Measurements from ENCODE around the gene AMZ2.
A peak's percentile ranks its signal among the peaks of the same experiment; 100 is the strongest.
"Not testable (repeated sequence)": the region's sequence is repeated elsewhere in the genome, so short reads cannot be mapped to it uniquely, and the experiment has no call there.

AMZ2 gene

DNA sequence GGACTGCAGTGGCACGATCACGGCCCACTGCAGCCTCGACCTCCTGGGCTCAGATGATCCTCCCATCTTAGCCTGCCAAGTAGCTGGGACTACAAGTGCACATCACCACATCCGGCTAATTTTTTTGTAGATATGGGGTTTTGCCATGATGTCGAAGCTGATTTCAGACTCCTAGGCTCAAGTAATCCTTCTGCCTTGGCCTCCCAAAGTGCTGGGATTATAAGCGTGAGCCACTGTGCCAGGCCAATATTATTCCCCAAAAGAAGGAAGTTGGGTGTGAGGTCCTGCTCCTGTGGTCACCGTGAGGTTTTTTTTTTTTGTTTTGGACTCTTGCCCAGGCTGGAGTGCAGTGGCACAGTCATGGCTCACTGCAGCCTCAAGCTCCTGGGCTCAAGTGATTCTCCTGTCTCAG lies 1.5 kb downstream of the AMZ2 start:
- DNase-seq (ENCODE audit: low read depth): no peak

DNA sequence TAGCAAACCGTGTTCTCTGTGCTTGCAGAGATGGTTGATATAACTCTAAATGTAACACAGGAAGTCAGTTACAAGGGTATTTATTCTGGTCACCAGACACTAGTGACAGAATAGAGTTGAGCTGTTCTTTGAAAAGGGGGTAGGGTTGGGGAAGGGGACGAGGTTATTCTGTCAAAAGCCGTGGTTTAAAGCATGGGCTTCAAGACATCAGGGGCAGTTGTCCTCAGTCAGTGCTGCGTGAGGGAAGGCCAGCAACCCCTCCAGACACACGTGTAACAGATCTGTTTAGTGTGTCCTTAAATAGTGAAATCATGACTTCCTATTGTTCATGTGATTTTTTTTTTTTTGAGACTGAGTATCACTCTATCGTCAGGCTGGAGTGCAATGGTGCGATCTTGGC lies 5.6 kb downstream of the AMZ2 start:
- not testable (repeated sequence) for DNase-seq (ENCODE audit: low read depth)

DNA sequence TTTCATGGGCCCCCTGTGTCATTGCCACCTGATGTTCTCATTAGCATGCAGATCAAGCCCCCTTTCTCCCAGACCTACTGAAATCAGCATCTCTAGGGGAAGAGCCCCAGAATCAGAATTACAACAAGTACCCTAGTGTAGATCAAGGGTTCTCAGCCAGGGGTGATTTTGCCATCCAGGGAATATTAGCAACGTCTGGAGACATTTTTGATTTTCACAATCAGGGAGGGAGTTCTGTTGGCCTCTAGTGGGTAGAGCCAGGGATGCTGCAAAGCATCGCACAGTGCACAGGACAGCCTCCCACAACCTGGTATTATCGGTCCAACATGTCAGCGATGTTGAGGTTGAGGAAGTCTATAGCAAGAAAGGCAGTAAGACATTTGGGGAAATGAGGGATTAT lies 7.3 kb downstream of the AMZ2 start:
- DNase-seq (ENCODE audit: low read depth): no peak

DNA sequence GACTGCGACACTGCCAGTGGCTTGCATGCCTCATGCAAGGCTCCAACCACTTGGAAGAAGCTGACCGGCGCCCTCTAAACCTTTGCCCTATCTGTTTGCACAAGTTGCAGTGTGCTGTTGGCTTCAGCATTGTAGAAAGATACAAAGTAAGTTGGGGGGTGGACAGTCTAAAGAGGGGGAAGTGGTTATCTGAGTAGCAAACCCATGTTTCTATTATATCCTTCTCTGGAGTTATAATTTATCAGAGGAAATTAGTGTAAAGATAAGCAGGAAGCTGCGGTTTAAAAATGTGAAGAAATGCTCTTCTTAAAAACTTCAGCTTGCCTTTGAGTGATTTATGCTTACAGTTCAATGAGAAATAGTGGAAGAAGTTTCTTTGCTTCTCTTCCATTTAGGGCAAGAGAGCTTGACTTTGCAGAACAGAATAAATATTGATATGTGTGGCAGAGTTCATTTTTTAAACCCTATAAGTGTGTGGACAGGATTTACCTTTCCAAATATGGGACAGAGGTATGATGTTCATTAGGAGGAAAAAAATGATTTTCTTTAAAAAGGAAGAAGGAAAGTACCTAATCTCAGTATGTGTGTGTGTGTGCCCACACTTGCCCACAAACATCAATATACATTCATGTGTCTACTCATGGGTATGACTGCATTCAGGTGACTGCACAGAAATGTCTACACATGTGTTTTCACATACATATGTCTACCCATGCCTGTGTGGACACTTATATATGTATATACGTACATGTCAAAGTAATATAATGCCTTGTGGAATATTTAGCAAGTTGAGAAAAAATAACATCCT lies 8.1 kb downstream of the AMZ2 start:
- DNase-seq (ENCODE audit: low read depth): no peak

DNA sequence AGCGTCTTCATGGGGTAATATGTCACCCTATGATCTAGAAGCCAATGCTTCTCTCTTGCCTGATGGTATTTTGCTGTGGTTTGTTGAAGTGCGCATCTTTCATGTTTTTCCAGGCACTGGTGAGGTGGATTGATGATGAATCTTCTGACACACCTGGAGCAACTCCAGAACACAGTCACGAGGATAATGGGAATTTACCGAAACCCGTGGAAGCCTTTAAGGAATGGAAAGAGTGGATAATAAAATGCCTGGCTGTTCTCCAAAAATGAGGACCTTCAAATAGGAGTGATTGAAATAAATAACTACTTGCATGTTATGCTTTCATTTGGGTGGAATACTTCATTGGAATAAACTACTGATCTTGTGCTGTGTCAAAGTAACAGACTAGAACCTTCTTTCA lies 8.9 kb downstream of the AMZ2 start:
- DNase-seq (ENCODE audit: low read depth): not testable (repeated sequence)

DNA sequence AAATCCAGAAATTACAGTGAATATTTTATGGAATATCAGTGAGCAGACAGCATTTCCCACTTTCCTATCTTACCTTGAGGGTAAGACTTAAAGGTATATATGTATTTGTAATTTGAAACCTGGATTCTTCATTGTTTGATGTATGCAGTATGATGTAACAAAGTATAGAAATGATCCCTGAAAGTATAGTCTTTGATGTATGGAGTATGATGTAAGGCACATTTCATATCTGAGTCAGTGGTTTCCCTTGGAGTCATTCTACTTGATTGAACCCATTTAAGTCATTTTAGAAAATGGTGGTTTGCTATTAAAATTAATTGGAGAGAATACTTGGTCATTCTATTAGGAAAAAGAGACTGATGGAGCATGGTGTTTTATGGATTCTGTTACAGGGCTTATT lies 10.1 kb downstream of the AMZ2 start:
- DNase-seq (ENCODE audit: low read depth): no peak

DNA sequence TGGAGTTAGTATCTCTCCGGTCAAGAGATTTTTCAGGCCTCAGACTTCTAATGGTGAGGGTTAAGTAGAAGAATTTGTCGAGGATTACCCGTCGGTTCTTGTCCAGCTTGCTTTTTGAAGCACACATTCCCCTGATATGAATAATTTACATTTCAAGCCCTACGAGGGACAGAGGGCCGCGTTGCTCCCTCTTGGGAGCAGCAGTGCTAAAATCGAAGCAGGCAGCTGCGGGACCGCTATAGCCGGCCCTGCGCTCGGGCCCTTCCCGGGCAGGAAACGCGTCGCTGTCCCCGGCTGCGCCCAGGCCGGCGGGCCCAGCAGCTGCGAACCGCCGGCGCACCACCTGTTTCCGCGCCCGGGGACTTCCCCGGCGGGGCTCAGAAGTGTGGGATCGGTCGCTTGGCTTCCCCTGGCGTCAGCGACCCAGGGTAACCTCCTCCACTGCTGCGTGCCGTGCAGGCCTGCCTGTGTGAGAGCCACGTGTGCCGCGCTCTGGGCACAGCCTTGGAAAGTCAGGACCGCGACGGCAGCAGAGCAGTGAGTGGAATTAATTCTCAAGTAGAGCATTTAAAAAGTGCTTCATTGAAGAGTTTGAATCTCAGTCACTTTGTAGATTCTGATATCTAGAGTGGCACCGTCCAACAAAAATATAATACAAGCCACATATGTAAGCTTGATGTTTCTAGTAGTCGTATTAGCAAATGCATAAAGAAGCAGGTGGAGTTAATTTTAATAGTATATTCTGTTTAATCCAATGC lies 11.2 kb downstream of the AMZ2 start:
- DNase-seq (ENCODE audit: low read depth): peak; percentile 44

DNA sequence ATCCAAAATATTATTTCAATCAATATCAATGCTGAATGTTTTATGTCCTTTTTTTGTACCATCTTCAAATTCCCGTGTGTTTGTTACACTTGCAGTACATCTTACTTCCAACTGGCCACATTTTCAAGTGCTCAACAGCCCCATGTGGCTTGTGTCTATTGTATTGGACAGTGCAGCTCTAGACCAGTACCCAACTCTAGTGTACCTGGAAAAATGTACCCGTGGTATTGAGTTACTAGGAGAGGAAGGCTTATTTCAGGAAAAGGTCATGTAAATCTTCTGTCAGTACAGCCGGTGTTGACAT lies 11.8 kb downstream of the AMZ2 start:
- not testable (repeated sequence) for DNase-seq (ENCODE audit: low read depth)

DNA sequence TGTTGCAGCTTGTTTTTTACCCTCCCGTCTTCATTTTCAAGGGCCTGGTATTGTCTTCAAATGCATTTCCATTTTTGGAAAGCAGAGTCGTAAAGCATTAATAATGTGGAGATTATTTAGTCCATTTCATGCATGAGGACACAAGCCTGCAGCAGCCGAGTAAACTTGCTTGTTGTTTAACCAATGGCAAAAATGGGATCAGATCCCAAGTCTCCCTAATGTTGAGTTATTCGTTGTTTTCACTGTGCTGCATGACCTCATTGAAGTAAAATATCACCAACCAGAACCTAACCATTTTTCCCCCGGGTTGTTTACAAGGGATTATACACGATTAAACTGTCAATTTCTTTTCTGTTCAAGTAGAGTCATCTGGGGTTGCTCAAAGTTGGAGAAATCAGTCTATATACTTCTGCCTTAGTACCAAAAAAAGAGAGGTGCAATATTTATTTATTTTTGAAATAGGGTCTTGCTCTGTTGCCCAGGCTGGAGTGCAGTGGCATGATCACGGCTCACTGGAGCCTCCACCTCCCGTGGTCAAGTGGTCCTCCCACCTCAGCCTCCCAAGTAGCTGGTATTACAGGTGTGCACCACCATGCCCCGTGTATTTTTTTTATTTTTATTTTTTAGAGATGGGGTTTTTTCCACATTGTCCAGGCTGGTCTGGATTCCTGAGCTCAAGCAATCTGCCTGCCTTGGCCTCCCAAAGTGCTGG lies 12.4 kb downstream of the AMZ2 start:
- no peak for DNase-seq (ENCODE audit: low read depth)

DNA sequence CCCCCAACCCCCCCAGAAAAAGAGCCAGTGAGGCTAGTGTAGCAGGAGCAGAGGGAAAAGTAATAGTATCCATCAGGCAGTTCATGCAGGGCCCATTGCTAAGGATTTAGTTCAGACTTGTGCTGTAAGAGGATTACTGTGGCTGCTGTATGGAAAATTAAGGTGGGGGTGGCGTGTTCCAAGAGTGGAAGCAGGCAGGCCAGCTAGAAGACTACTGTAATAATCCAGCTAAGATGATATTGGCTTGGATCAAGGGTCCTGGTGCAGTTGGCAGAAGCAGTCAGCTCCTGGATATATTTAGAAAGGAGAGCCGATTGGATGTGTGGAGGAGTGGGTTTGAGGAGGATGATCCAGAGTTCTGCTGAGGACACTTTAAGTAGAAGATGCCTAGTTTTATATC lies 14.6 kb downstream of the AMZ2 start:
- DNase-seq (ENCODE audit: low read depth): not testable (repeated sequence)

DNA sequence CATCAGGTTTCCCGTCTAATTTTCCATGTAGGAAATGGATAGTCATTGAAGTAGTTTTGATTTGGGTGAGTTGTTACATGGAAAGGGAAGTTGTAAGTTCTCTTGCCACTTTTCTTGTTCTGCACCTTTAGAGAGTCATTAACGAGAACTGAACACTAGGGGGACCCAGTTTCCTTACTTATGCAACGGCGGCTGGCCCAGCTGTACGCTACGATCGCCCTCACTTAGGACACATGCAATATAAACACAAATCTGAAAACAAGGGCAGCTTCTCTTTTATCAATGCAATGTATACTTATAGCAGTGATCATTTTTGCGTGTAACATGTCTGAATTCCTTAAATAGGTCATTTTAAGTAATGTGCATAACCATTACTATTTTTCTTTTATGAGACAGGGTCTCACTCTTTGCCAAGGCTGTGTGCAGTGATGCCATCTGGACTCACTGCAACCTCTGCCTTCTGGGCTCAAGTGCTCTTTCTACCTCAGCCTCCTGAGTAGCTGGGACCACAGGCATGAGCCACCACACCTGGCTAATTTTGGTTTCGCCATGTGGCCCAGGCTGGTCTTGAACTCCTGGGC lies 15.3 kb downstream of the AMZ2 start:
- not testable (repeated sequence) for DNase-seq (ENCODE audit: low read depth)

DNA sequence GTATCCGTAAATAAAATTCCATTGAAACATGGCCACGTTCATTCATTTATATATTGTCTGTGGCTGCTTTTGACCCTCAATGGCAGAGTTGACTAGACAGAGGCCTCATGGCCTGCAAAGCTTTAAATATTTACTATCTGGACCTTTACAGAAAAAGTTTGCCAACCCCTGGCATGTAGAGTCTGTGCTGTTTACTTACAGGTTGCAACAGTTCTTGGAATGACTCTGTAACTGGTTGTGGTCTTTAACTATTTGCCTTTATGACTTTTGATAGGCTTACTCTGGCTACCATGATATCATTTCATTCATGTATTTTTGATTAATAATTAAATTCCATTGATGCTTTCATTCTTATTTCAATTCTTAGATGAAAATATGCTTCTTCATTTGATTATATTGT lies 18.0 kb downstream of the AMZ2 start:
- not testable (repeated sequence) for DNase-seq (ENCODE audit: low read depth)

DNA sequence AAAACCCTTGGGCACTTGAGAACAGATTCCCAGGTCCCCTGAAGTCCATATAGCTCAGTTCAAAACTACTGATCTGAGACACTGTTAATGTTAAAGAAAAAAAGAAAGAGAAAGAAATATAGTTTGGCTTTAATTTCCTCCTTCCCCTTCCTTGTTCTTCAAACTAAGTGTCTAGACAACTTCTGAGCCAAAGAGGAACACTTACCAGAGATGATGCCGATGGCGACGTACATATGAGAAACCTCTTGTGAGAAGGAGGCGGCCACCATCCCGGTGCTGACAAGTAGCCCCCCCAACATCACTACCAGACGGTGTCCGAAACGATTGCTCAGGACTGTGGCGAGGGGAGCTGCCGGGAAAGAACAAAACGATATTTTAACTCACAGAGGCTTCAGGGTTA lies 25.9 kb downstream of the AMZ2 start:
- no peak for DNase-seq (ENCODE audit: low read depth)

DNA sequence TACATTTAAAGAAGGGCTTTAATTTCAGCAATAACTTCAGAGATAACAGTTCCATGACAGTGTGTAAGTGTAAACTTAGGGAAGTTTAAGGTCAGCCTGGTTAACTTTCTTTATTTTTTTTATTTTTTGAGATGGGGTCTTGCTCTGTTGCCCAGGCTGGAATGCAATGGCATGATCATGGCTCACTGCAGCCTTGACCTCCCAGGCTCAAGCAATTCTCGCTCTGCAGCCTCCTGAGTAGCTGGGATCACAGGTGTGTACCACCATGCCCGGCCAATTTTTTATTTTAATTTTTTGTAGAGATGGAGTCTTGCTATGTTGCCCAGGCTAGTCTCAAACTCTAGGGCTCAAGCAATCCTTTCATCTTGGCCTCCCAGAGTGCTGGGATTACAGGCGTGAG lies 28.5 kb downstream of the AMZ2 start:
- not testable (repeated sequence) for DNase-seq (ENCODE audit: low read depth)

DNA sequence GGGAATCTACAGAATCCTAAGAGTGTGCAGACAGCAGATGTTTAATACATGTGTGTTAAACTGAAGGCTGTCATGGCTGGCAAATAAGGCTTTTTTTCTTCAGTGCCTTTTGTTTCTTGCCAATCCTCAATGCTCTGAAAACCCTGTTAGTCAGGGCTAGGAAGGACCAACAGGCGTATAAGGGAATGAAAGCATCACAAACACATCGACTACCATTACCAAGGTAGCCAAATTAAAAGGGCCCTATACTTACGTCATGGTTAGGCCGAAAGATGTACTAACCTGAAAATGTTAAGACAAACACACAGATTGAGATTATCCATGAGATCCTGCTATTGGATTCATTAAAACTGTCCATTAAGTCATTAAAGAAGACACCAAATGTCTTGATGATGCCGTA lies 30.0 kb downstream of the AMZ2 start:
- no peak for DNase-seq (ENCODE audit: low read depth)

DNA sequence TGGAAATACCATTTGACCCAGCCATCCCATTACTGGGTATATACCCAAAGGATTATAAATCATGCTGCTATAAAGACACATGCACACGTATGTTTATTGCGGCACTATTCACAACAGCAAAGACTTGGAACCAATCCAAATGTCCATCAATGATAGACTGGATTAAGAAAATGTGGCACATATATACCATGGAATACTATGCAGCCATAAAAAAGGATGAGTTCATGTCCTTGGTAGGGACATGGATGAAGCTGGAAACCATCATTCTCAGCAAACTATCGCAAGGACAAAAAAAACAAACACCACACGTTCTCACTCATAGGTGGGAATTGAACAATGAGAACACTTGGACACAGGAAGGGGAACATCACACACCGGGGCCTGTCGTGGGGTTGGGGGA lies 34.1 kb downstream of the AMZ2 start:
- DNase-seq (ENCODE audit: low read depth): not testable (repeated sequence)

DNA sequence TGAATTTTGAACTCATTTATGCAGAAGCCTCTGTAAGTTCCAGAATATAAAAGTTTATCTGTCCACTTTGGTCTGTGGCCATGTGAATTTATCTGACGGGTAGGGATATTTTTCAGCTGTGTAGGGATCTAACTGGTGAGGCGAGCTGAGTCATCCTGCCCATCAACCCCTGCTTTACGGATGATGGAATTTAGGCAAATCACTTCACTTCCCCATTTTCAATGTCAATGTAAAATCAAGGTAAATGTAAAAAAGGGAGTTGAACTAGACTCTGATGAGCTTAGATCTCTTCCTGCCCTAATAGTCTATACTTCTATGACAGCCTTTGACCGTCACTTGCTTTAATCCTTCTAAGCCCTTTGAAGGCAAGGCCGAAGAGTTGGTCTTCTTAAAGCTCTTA lies 40.5 kb downstream of the AMZ2 start:
- no peak for DNase-seq (ENCODE audit: low read depth)

DNA sequence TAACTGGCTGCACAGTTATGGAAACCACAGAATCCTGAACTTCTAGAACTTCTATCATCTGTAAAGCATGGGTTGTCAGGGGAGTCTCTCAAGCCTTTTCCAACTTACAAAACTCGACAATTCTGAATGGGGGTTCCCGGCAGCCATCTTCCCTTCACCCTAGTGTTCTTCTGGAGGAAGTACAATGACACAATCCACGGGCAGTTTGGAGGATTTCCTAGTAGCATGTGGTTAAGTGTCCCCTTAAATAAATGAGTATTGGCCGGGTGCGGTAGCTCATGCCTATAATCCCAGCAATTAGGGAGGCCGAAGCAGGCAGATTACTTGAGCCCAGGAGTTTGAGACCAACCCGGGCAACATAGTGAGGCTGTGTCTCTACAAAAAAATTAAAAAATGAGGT lies 41.0 kb downstream of the AMZ2 start:
- no peak for DNase-seq (ENCODE audit: low read depth)

DNA sequence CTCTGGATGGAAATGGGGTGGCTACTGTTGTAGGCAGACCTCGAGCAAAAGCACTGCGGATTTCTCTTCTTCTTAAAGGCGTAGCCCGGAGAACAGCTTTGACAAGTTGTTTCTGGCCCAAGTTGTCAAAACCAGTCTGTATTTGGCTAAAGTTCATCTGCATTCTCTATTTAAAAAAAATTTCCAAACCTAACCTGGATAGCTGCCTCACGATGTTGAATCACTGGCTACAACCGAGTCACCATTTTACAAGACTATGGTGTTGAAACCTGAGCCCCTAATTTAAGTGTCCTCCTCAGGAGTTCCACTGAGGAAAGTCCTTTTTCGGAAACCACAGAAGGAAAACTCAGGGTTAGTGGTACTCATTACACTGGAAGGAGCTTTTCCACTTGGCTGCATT lies 41.6 kb downstream of the AMZ2 start:
- DNase-seq (ENCODE audit: low read depth): no peak

DNA sequence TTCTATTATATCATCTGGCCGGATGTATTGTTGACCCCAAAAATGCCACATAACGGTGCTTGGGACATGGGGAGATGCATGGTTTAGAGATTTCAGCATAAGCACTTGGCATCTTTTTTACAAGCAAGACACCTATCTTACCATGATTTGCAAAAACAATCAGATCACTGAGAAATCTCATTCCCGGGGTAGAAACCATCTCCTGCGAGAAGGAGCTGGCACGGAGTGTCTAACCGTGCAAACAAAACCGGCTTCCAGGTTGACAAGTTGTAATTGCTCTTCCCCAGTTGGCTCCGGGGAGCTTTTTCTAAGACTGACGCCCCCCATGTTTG lies 42.1 kb downstream of the AMZ2 start:
- no peak for DNase-seq (ENCODE audit: low read depth)

DNA sequence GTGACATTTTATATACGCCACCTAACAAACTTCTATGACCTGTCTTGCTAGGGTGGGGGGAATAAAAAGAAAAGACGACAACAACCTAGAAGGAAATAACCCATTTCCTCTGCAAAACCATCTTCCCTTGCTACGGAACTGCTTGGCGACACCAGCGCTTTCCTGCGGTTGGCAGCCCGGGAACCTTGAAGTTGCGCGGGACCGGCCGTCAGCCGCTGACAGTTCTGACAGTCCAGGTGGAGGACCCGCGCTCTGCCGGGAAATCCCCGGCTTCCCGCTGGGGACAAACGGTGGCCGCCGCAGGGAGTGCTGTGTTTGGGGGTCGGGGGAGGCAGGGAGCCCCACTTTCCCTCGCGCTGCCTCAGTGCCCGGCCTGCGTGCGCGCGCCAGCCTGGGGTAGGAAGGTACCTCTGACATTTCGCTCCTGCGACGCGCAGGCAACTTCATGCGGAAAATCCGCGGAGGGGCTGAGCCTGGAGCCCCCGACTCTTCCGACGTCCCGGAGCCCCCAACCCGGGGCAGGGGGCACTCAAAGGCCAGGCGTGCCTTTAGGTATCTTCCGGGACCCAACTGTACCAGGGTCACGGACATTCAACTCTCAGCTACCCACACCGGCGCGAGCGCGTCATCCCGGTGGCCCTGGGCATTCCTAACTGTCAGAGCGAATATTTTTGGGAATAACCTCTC lies 42.6 kb downstream of the AMZ2 start:
- DNase-seq (ENCODE audit: low read depth): peak; percentile 52

All from stimulated activated CD8-positive, alpha-beta memory T cell treated with anti-CD3 and anti-CD28 coated beads, Interleukin-4, amount 100 ng/mL, for 24 hours (primary cell).